Ishikawa (cell line): ENCODE results near the gene ATP10B.
A peak's percentile ranks its signal among the peaks of the same experiment; 100 is the strongest.

Source experiments
- CEBPB ChIP-seq: IDR thresholded peaks from 2 replicates; pipeline ENCODE4 v1.6.1; 2012
- CREB1 ChIP-seq: IDR thresholded peaks from 2 replicates; pipeline ENCODE4 v1.6.1; 2012; ENCODE audit warnings: low read depth
- EGR1 ChIP-seq: IDR thresholded peaks from 2 replicates; pipeline ENCODE4 v1.6.1; 2012
- EP300 ChIP-seq: IDR thresholded peaks from 2 replicates; pipeline ENCODE4 v1.6.1; 2012; ENCODE audit warnings: borderline replicate concordance
- FOXM1 ChIP-seq: IDR thresholded peaks from 2 replicates; pipeline ENCODE4 v1.6.1; 2012; ENCODE audit warnings: low read depth, borderline replicate concordance
- MAX ChIP-seq: IDR thresholded peaks from 2 replicates; pipeline ENCODE4 v1.6.1; 2012
- NFIC ChIP-seq: IDR thresholded peaks from 2 replicates; pipeline ENCODE4 v1.6.1; 2012
- RAD21 ChIP-seq: IDR thresholded peaks from 2 replicates; pipeline ENCODE4 v1.6.1; 2012; ENCODE audit warnings: low read depth
- REST ChIP-seq: IDR thresholded peaks from 2 replicates; pipeline ENCODE4 v1.6.1; 2012; ENCODE audit warnings: low read depth, mild to moderate bottlenecking
- TAF1 ChIP-seq: IDR thresholded peaks from 2 replicates; pipeline ENCODE4 v1.6.1; 2012; ENCODE audit warnings: low read depth, mild to moderate bottlenecking
- TCF12 ChIP-seq: IDR thresholded peaks from 2 replicates; pipeline ENCODE4 v1.6.1; 2012; ENCODE audit warnings: low read depth
- TEAD4 ChIP-seq: IDR thresholded peaks from 2 replicates; pipeline ENCODE4 v1.6.1; 2012
- USF1 ChIP-seq: IDR thresholded peaks from 2 replicates; pipeline ENCODE4 v1.6.1; 2012
- YY1 ChIP-seq: IDR thresholded peaks from 2 replicates; pipeline ENCODE4 v1.6.1; 2012; ENCODE audit warnings: low read depth
- ZBTB7A ChIP-seq: IDR thresholded peaks from 2 replicates; pipeline ENCODE4 v1.6.1; 2012; ENCODE audit warnings: low read depth

ATP10B gene

GRCh38 chr5:160565376-160565775, 286.6 kb downstream of the ATP10B start:
- no peak for TF ChIP-seq FOXM1
- TF ChIP-seq USF1, result no peak
- no peak for TF ChIP-seq MAX
- no peak for TF ChIP-seq EGR1
- no peak for TF ChIP-seq REST
- no peak for TF ChIP-seq CEBPB
- no peak for TF ChIP-seq TAF1
- TF ChIP-seq ZBTB7A, result no peak
- no peak for TF ChIP-seq YY1
- TF ChIP-seq TCF12, result no peak
- TF ChIP-seq EP300, result no peak
- TF ChIP-seq NFIC, result no peak
- TF ChIP-seq TEAD4, result no peak
- no peak for TF ChIP-seq CREB1

GRCh38 chr5:160556846-160557245, 295.2 kb downstream of the ATP10B start:
- TF ChIP-seq MAX (no peak), FOXM1 (no peak), NFIC (no peak), CREB1 (no peak), REST (no peak), TCF12 (no peak), USF1 (no peak), RAD21 (no peak), EGR1 (no peak), TAF1 (no peak), CEBPB (no peak)

GRCh38 chr5:160555971-160556631, 295.9 kb downstream of the ATP10B start:
- peak; percentile 52 for TF ChIP-seq NFIC
- no peak for TF ChIP-seq EGR1

GRCh38 chr5:160555581-160555970, 296.4 kb downstream of the ATP10B start:
- TF ChIP-seq NFIC (no peak), TAF1 (no peak)

GRCh38 chr5:160550075-160550474, 301.9 kb downstream of the ATP10B start:
- TF ChIP-seq USF1, result no peak
- no peak for TF ChIP-seq ZBTB7A
- no peak for TF ChIP-seq TAF1
- TF ChIP-seq TEAD4, result no peak
- no peak for TF ChIP-seq TCF12
- TF ChIP-seq EGR1, result no peak
- no peak for TF ChIP-seq RAD21
- TF ChIP-seq EP300, result no peak
- TF ChIP-seq CREB1, result no peak
- TF ChIP-seq REST, result no peak
- no peak for TF ChIP-seq MAX
- no peak for TF ChIP-seq YY1
- no peak for TF ChIP-seq NFIC
- TF ChIP-seq FOXM1, result no peak
- TF ChIP-seq CEBPB, result no peak
